Measurements from ENCODE around the gene MEX3C.

MEX3C gene

GRCh38 chr18:51197661-51198424 lies at the start of gene MEX3C:
MEX3C (minus strand) TSS chr18:51197681; CDS start chr18:51197320, 361 bp downstream.
- ATAC-seq (replicated peaks; ENCODE audit: extremely low read depth, poor library complexity, severe bottlenecking): peak; percentile 86
- Mint-ChIP-seq H3K27me3 (no peaks in the 10 kb centered on the region), H3K4me1 (peaks cover 31% of the 10 kb centered on the region), H3K27ac (ENCODE audit: low read depth) (peak within 1 kb of the TSS; percentile 89), H3K4me3 (peak within 1 kb of the TSS; percentile 79), H3K36me3 (ENCODE audit: insufficient read depth) (peaks cover 26% of the 10 kb centered on the region), H3K9me3 (no peaks in the 10 kb centered on the region)
- DNase-seq (ENCODE audit: low spot score in 2 of 2): peak; percentile 98

GRCh38 chr18:51241226-51241625 lies 43.7 kb upstream of the MEX3C start:
- Mint-ChIP-seq H3K27me3 (no peaks in the 10 kb centered on the region), H3K4me3 (no peak overlapping the region), H3K9me3 (no peaks in the 10 kb centered on the region), H3K4me1 (no peaks in the 10 kb centered on the region), H3K27ac (ENCODE audit: low read depth) (no peak overlapping the region), H3K36me3 (ENCODE audit: insufficient read depth) (no peaks in the 10 kb centered on the region)
- no peak for ATAC-seq (replicated peaks; ENCODE audit: extremely low read depth, poor library complexity, severe bottlenecking)
- no peak for DNase-seq (ENCODE audit: low spot score in 2 of 2)

GRCh38 chr18:51236225-51236624 lies 38.7 kb upstream of the MEX3C start:
- no peak overlapping the region for H3K27ac Mint-ChIP-seq (ENCODE audit: low read depth)
- no peaks in the 10 kb centered on the region for H3K4me1 Mint-ChIP-seq
- no peak for DNase-seq (ENCODE audit: low spot score in 2 of 2)
- H3K9me3 Mint-ChIP-seq: no peaks in the 10 kb centered on the region
- no peaks in the 10 kb centered on the region for H3K36me3 Mint-ChIP-seq (ENCODE audit: insufficient read depth)
- ATAC-seq (replicated peaks; ENCODE audit: extremely low read depth, poor library complexity, severe bottlenecking): no peak
- no peak overlapping the region for H3K4me3 Mint-ChIP-seq
- H3K27me3 Mint-ChIP-seq: peaks cover 17% of the 10 kb centered on the region

GRCh38 chr18:51235009-51235789 lies 37.7 kb upstream of the MEX3C start:
- no peak for DNase-seq (ENCODE audit: low spot score in 2 of 2)
- Mint-ChIP-seq H3K27ac (ENCODE audit: low read depth) (no peak overlapping the region), H3K9me3 (no peaks in the 10 kb centered on the region), H3K4me1 (no peaks in the 10 kb centered on the region), H3K27me3 (peaks cover 17% of the 10 kb centered on the region), H3K4me3 (no peak overlapping the region), H3K36me3 (ENCODE audit: insufficient read depth) (no peaks in the 10 kb centered on the region)
- ATAC-seq (replicated peaks; ENCODE audit: extremely low read depth, poor library complexity, severe bottlenecking): no peak

- DNase-seq (ENCODE audit: low spot score in 2 of 2) (no peak), ATAC-seq (replicated peaks; ENCODE audit: extremely low read depth, poor library complexity, severe bottlenecking) (no peak)
- Mint-ChIP-seq H3K27ac (ENCODE audit: low read depth) (no peak overlapping the region), H3K36me3 (ENCODE audit: insufficient read depth) (no peaks in the 10 kb centered on the region), H3K9me3 (no peaks in the 10 kb centered on the region), H3K27me3 (peaks cover 17% of the 10 kb centered on the region), H3K4me3 (no peak overlapping the region), H3K4me1 (no peaks in the 10 kb centered on the region)
Observed at GRCh38 chr18:51234117-51235008, 36.9 kb upstream of the MEX3C start.

- H3K9me3 Mint-ChIP-seq: no peaks in the 10 kb centered on the region
- no peaks in the 10 kb centered on the region for H3K4me1 Mint-ChIP-seq
- H3K27me3 Mint-ChIP-seq: peaks cover 17% of the 10 kb centered on the region
- H3K36me3 Mint-ChIP-seq (ENCODE audit: insufficient read depth): no peaks in the 10 kb centered on the region
- DNase-seq (ENCODE audit: low spot score in 2 of 2): no peak
- ATAC-seq (replicated peaks; ENCODE audit: extremely low read depth, poor library complexity, severe bottlenecking): no peak
- no peak overlapping the region for H3K27ac Mint-ChIP-seq (ENCODE audit: low read depth)
- H3K4me3 Mint-ChIP-seq: no peak overlapping the region
Observed at GRCh38 chr18:51229328-51229727, 31.8 kb upstream of the MEX3C start.

GRCh38 chr18:51227660-51228059 lies 30.2 kb upstream of the MEX3C start:
- no peak overlapping the region for H3K27ac Mint-ChIP-seq (ENCODE audit: low read depth)
- no peak overlapping the region for H3K4me3 Mint-ChIP-seq
- no peaks in the 10 kb centered on the region for H3K36me3 Mint-ChIP-seq (ENCODE audit: insufficient read depth)
- no peaks in the 10 kb centered on the region for H3K9me3 Mint-ChIP-seq
- DNase-seq (ENCODE audit: low spot score in 2 of 2): no peak
- no peak for ATAC-seq (replicated peaks; ENCODE audit: extremely low read depth, poor library complexity, severe bottlenecking)
- H3K4me1 Mint-ChIP-seq: no peaks in the 10 kb centered on the region
- peaks cover 9% of the 10 kb centered on the region for H3K27me3 Mint-ChIP-seq

GRCh38 chr18:51226587-51227350 lies 29.3 kb upstream of the MEX3C start:
- no peaks in the 10 kb centered on the region for H3K27me3 Mint-ChIP-seq
- no peak overlapping the region for H3K4me3 Mint-ChIP-seq
- H3K4me1 Mint-ChIP-seq: no peaks in the 10 kb centered on the region
- H3K36me3 Mint-ChIP-seq (ENCODE audit: insufficient read depth): no peaks in the 10 kb centered on the region
- DNase-seq (ENCODE audit: low spot score in 2 of 2) (no peak), ATAC-seq (replicated peaks; ENCODE audit: extremely low read depth, poor library complexity, severe bottlenecking) (no peak)
- no peak overlapping the region for H3K27ac Mint-ChIP-seq (ENCODE audit: low read depth)
- no peaks in the 10 kb centered on the region for H3K9me3 Mint-ChIP-seq

- H3K27me3 Mint-ChIP-seq: no peaks in the 10 kb centered on the region
- no peaks in the 10 kb centered on the region for H3K4me1 Mint-ChIP-seq
- ATAC-seq (replicated peaks; ENCODE audit: extremely low read depth, poor library complexity, severe bottlenecking) (no peak), DNase-seq (ENCODE audit: low spot score in 2 of 2) (no peak)
- H3K27ac Mint-ChIP-seq (ENCODE audit: low read depth): no peak overlapping the region
- H3K4me3 Mint-ChIP-seq: no peak overlapping the region
- peaks cover 4% of the 10 kb centered on the region for H3K9me3 Mint-ChIP-seq
- H3K36me3 Mint-ChIP-seq (ENCODE audit: insufficient read depth): no peaks in the 10 kb centered on the region
Observed at GRCh38 chr18:51226068-51226467, 28.6 kb upstream of the MEX3C start.

GRCh38 chr18:51212606-51213005 lies 15.1 kb upstream of the MEX3C start:
- Mint-ChIP-seq H3K4me3 (no peak overlapping the region), H3K4me1 (peaks cover 13% of the 10 kb centered on the region), H3K9me3 (no peaks in the 10 kb centered on the region), H3K36me3 (ENCODE audit: insufficient read depth) (peaks cover 4% of the 10 kb centered on the region), H3K27me3 (no peaks in the 10 kb centered on the region), H3K27ac (ENCODE audit: low read depth) (no peak overlapping the region)
- no peak for ATAC-seq (replicated peaks; ENCODE audit: extremely low read depth, poor library complexity, severe bottlenecking)
- no peak for DNase-seq (ENCODE audit: low spot score in 2 of 2)

GRCh38 chr18:51211552-51211951 lies 14.1 kb upstream of the MEX3C start:
- no peaks in the 10 kb centered on the region for H3K9me3 Mint-ChIP-seq
- peak; percentile 90 for ATAC-seq (replicated peaks; ENCODE audit: extremely low read depth, poor library complexity, severe bottlenecking)
- H3K36me3 Mint-ChIP-seq (ENCODE audit: insufficient read depth): peaks cover 4% of the 10 kb centered on the region
- peaks cover 13% of the 10 kb centered on the region for H3K4me1 Mint-ChIP-seq
- DNase-seq (ENCODE audit: low spot score in 2 of 2): peak in 1 of 2 donors; percentile 45
- H3K27ac Mint-ChIP-seq (ENCODE audit: low read depth): peak overlapping the region; percentile 59
- H3K4me3 Mint-ChIP-seq: no peak overlapping the region
- no peaks in the 10 kb centered on the region for H3K27me3 Mint-ChIP-seq
